Myocyte (in vitro differentiated cells): ENCODE results near the gene BAZ2A. TPM values are rescaled to one million over a fixed set of nuclear protein-coding genes. Genes with fewer than 3 reads are reported as not detected.
"Not testable (repeated sequence)": the region's sequence is repeated elsewhere in the genome, so short reads cannot be mapped to it uniquely, and the experiment has no call there.

Experiments
- DNase-seq: peaks from one replicate; pipeline ENCODE4 v3.0.0-alpha.2; 2012; ENCODE audit warnings: low read depth
- polyA plus RNA-seq: library from polyadenylated mRNA; unstranded; fragments of >200 nt; gene quantifications from one replicate; pipeline ENCODE4 v1.2.1, GENCODE V29; 2012; ENCODE audit warnings: missing spikeins
- total RNA-seq: library from RNA; depleted of rRNA; stranded (reverse); fragments of >200 nt; gene quantifications from 2 replicates; pipeline ENCODE4 v1.2.3, GENCODE V29; 2014

Gene BAZ2A
- 23.2 and 27.0 TPM in 2 replicates for total RNA-seq
- 32.2 TPM for polyA plus RNA-seq

DNA sequence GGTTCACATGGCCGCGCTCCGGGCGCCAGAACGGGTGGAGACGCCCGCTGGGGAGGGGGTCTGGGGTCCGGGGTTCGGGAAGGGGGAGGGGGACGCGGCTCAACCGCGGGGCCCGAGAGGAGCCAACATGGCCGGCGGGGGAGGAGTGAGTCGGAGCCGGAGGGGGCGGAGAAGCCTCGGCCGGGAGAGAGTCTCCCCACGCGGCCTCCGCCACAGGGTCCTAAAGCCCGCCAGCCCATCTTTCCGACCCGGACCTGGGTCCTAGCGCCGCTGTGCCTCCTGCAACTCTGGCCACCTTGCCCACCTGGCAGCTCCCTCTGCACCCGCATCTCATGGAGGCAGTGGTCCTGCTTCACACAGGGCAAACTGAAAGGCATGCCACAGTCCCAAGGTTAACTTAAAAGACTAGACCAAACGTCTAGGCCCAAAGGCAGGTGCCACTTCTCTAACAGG is at the start of gene BAZ2A:
BAZ2A (minus strand) TSS at position 147 of the 453 bp plus-strand sequence. CDS start 12,796 bp downstream, outside the sequence.
- DNase-seq: peak; percentile 90

DNA sequence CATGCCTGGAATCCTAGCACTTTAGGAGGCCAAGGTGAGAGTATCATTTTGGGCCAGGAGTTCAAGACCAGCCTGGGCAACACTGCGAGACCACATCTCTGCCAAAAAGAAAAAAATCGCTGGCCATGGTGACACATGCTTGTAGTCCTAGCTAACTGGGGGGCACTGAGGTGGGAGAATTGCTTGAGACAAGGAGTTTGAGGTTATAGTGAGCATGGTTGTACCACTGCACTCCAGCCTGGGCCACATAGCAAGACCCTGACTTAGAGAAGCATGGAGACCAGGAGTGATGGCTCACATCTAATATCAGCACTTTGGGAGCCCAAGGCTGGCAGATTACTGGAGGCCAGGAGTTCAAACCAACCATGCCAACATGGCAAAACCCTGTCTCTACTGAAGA is 48.7 kb upstream of the BAZ2A start:
- no peak for DNase-seq

DNA sequence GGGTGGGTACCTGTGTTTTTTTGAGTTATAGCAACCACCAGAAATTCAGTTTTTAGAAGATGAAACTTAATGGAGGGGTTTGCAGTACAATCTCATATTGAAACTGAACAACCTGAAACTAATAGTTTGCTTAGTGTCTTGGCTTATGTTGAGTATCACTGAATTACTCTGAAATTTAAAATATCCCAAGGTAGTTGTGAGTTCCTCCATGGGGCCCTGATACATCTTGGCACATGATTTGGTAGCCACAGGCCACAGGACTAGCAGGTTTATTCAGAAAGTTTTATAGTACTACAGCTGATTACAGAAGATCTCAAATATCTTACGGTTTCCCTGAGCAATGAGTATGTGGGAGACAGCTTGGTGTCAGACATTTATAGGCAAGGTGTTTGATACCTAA is 47.6 kb upstream of the BAZ2A start:
- no peak for DNase-seq

DNA sequence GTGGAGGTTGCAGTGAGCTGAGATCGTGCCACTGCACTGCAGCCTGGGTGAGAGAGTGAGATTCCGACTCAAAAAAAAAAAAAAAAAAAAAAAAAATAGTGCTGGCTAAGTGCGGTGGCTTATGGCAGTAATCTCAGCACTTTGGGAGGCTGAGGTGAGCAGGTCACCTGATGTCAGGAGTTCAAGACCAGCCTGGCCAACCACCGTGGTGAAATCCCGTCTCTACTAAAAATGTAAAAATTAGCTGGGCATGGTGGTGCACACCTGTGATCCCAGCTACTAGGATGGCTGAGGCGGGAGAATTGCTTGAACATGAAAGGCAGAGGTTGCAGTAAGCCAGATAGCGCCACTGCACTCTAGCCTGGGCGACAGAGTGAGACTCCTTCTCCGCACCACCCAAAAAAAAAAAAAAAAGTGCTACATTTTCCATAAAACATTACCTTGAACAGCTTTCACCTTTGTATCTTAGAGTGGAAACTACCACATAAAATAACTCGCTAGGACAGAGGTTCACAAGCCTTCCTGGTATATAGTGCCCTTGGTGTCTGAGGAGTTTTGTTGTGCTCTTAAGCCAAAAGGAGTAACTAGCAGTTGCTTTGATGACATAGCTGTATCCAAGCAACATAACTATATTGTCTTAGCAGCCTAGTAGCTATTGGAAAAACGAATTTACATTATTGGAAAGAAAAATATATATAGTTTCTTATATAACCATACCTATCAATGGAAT is 46.9 kb upstream of the BAZ2A start:
- DNase-seq: no peak

DNA sequence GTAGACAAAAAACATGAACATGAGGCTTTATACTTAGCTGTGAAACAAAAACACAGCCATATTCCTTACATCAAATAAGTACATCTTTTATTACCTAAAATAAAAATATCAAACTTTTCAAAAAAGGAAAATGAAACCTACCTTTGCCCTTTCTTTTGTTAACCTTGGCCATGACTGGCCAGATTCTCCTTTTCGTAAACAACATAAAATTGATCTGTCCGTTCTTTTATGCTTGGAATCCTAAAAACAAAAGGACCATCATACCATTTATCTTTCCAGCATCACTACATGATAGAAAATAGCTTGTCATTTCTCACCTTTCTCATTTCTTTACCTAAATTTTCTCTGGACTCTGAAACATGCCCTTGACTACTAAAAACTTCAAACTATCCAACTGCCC is 41.5 kb upstream of the BAZ2A start:
- DNase-seq: no peak

DNA sequence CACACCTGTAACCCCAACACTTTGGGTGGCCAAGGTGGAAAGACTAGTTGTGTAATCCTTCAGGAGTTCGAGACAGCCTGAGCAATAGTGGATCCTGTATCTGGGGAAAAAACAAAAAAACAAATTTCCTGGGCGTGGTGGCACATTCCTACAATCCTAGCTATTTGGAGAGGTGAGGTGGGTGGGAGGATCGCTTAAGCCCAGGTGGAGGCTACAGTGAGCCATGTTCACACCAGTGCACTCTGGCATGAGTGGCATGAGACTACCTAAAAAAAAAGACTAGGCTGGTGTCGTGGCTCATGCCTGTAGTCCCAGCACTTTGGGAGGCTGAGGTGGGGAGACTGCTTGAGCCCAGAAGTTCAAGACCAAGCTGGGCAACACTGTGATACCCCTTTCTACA is 40.7 kb upstream of the BAZ2A start:
- no peak for DNase-seq

DNA sequence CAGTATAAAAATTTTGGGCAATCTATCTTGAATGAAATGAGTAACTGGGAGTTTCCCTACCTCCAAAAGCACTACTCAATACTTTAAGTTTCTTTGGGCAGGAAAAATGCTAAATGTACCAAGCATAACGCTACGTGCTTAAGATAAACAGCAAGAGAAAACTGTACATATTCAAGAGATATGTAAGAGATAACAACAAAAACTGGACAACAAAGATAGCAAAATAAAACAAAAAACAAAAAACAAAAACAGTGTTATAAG is 38.0 kb upstream of the BAZ2A start:
- DNase-seq: no peak

DNA sequence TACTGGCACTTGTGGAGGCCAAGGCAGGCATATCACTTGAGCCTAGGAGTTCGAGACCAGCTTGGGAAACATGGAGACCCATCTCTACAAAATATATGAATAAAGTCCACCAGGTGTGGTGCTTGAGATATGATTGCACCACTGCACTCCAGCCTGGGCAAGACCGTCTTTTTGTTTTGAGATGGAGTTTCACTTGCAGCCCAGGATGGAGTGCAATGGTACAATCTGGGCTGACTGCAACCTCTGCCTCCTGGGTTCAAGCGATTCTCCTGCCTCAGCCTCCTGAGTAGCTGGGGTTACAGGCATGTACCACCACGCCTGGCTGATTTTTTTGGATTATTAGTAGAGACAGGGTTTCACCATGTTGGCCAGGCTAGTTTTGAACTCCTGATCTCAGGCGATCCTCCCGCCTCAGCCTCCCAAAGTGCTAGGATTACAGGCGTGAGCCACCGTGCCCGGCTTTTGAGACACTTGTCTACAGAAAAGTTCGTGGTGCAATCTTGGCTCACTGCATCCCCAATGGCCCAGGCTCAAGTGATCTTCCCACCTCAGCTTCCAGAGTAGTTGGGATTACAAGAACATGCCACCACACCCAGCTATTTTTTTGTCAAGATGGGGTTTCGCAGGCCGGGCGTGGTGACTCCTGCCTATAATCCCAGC is 32.0 kb upstream of the BAZ2A start:
- DNase-seq: no peak

DNA sequence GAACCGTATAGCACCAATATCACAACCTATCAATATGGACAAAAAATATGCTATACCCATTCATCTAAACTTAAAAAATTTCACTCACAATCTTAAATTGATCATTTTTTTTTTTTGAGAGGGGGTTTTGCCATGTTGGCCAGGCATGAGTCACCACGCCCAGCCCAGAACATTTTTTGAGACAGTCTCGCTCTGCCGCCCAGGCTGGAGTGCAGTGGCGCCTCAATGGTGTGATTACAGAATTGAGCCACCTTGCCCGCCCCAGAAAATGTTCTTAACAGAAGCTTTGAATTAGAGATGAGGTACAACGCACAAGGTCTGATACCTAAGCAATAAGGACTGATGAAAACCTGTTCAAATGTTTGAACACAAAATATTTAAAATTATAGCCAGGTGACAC is 31.4 kb upstream of the BAZ2A start:
- no peak for DNase-seq

DNA sequence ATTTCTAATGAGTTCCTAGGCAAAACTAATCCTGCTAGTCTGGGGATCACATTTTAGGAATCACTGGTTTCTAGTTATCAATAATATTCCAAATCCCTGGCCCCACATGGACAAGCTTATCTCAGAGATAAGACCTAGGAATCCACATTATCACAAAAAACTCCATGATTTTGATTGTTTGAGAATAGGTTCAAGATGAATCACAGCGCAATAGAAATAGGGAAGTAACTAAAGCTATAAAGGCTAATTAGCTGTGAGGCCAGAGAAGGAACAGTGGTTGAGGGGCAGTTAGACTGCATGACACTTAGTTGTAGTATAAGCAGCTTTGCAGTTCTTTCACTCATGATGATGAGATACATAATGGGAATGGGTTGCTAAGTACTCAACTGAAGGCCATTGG is 28.8 kb upstream of the BAZ2A start:
- no peak for DNase-seq

DNA sequence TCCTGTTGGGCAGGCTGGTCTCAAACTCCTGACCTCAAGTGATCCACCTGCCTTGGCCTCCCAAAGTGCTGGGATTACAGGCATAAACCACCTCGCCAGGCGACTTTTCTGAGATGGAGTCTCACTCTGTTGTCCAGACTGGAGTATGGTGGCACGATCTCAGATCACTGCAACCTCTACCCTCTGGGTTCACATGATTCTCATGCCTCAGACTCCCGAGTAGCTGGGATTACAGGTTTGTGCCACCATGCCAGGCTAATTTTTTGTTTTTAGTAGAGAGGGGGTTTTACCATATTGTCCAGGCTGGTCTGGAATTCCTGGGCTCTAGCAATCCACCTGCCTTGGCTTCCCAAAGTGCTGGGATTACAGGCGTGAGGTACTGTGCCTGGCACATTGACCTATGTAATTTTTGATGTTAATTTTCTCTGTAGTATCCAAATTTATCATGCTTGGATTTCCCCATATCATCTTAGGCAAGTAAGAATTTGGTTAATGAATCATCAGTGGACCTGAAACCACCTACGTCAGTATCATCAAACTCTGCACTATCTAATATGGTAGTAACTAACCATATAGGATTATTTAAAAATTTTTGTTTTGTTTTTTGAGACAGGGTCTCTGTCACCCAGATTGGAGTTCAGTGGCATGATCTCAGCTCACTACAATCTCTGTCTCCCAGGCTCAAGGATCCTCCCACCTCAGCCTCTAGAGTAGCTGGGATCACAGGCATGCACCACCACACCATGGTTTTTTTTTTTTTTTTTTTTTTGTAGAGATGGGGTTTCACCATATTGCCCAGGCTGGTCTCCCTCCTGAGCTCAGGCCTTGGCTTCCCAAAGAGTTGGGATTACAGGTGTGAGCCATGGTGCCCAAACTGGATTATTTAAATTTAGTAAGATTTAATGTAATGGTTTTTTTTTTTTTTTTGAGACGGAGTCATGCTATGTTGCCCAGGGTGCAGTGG is 27.6 kb upstream of the BAZ2A start:
- DNase-seq: no peak

DNA sequence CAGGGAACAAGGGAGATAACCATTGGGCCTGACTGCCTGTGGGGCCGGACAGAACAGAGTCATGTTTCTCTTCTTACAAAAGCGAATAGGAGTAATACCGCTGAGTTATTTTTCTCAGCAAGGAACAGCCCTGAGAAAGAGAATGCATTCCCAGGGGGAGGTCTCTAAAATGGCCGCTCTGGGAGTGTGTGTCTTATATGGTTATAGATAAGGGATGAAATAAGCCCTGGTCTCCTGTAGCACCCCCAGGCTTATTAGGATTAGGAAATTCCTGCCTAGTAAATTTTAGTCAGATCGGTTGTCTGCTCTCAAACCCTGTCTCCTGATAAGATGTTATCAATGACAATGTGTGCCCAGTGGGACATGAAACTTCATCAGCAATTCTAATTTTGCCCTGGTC is 23.7 kb upstream of the BAZ2A start:
- not testable (repeated sequence) for DNase-seq

DNA sequence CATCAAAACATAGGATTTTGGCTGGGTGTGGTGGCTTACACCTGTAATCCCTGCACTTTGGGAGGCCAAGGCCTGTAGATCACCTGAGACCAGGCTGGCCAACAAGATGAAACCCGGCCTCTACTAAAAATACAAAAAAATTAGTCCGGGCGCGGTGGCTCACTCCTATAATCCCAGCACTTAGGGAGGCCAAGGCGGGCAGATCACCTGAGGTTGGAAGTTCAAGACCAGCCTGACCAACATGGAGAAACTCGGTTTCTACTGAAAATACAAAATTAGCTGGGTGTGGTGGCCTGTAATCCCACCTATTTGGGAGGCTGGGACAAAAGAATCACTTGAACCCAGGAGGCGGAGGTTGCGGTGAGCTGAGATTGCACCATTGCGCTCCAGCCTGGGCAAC is 17.9 kb upstream of the BAZ2A start:
- not testable (repeated sequence) for DNase-seq

DNA sequence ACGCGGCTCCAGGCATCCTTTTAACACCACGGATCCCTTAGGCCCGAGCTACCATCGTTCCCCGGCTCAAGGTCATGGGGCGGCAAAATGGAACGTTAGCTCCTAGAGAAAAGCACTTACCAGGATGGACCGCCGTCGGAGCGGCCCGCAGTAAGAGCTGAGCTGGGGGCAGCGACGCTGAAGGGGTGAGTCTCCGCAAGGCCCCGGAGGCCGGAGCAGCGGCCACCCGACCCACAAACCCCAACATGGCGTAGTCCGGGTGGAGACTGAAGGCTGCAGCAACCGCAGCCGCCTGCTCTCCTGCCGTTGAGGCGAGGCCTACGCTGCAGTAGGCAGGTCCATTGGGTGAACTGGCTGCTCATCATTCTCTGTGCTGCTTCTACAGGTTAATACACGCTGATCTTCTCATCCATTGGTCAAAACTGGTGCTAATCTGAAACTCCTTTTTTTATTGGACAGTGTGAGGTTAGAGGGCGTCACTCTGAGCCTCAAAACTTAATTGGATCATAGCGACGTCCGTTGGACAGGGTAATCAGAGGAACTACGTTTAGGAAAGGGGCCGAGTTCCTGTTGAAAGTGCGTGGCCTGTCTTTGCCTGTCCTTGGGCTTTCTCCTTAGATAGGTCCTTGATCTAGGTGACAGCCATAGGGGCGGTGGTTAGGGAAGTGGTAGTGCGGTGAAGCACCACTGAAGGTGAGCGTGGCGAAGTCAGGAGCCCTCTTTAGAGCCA is 15.8 kb upstream of the BAZ2A start, which contains the start of gene ATP5F1B:
ATP5F1B (minus strand) TSS at position 268 of the 730 bp plus-strand sequence; CDS start at position 247, 21 bp downstream.
- peak; percentile 100 for DNase-seq

DNA sequence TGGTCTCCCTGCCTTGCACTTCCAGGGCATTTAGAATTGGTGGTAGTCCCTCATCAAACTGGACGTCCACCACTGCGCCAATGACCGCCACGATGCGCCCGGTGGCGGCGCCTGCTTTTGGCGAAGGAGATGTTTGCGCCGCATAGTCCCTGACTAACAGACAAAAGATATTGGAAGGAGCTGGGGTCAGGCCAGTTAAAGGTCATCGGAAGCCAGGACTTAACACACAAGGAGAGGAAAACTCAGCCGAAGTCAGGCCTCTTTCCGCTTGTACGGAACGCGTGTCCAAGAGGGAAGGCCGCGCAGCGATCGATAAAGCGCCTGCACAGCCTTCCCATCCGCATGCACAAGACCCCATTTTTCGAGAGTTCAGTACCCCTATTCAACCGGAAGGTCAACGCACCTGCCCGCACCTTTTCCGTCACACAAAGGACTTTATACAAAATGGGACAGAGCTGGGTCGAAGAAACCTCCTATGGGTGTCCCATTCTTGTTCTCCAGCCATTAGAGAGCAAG is 15.1 kb upstream of the BAZ2A start:
- DNase-seq: peak; percentile 43

DNA sequence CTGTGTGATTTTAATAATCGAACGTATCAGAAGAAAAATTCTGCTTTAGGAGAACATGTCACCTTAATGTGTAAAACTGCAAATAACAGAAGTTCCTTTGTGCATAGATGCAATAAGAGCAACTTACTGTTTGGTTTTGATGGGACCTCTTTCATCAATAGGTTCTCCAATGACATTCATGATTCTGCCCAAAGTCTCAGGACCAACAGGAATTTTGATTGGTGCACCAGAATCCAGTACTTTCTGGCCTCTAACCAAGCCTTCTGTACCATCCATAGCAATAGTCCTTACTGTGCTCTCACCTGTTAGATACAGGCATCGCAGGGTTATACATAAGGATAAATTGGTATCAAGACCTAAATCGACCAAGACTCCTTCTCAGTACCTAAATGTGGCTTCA is 14.5 kb upstream of the BAZ2A start:
- peak; percentile 9 for DNase-seq

DNA sequence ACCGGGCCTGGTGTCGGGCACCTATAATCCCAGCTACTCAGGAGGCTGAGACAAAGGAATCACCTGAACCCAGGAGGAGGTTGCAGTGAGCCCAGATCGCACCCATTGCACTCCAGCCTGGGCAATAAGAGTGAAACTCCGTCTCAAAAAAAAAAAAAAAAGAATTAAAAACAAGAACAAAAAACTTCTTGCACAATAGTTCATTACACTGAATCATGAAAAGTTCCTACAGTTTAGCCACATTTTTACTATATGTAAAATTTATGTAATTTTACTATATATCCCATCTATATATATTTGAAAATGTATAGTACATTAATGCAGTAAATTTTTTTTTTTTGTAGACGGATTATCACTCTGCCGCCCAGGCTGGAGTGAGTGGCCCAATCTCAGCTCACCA is 11.1 kb upstream of the BAZ2A start:
- DNase-seq: no peak

DNA sequence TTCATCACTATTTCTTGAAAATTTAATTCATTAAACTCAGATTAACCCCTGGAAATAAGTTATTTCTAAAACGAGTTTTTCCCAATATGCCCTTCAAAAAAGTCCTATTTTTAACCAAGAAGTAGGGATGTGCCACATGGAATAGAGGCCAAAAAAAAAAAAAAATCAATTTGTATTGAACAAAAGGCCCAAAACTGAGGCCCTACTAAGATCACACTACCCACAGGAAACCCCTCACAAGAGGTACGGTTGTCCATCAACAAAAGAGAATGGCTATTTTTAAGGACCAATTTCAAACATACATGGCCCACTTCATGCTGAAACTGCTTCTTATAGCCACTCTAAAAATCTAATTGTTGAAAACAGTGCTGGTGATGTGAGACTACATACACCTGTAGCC is 7.5 kb upstream of the BAZ2A start:
- no peak for DNase-seq

DNA sequence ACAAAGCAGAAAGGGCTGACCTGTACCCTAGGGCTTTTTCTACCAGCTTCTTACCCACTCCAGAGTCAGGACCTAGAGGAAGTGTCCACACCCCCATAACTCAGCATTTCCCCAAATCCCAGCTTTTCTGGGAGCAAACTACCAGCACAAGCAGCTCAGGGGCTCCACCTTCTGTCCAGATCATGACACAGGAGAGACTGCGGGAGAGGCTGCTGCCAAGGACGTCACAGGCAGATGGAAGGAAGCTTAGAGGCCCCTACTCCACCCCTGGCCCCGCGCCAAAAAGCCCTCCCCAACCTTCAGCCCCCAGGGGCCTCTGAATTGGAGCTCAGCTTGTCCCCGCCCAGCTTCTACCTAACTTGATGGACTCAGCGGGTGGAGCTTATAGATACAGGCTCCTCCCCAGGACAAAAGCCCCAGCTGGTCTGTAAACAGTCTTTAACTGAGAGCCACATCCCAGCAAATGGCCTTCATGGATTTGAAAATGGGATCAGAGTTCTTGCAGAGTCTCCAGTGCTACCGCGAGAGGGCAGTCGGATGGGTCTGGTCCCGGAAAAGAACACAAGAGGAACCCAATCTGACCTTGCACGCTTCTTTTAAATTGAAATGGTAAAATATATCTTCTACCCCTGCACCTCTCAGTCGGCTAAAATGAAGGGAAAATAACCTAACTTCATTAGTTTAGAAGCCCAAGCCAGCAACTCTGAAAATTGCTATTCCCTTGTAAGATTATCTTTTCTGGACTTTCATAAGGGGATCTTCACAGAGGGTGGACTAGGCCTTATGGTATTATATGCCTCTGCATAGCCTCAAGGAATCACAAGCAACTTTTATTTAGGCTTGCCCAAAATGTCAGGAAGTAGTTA is 6.8 kb upstream of the BAZ2A start:
- peak; percentile 100 for DNase-seq
